Hepatocyte (in vitro differentiated cells): ENCODE measurements around the gene SYNGAP1. TPM values are rescaled to one million over a fixed set of nuclear protein-coding genes. Genes with fewer than 3 reads are reported as not detected.
"Not testable (repeated sequence)": the region's sequence is repeated elsewhere in the genome, so short reads cannot be mapped to it uniquely, and the experiment has no call there.

Source experiments
- DNase-seq: peaks from one replicate; pipeline ENCODE4 v3.0.0-alpha.2; 2016; ENCODE audit warnings: low spot score
- H2AFZ ChIP-seq: fragments of 200-600 bp; sonication (generic); 2 replicates; pipeline ENCODE4 v1.6.0; 2016; ENCODE audit warnings: antibody characterized with exemption, mild to moderate bottlenecking
- H3K27ac ChIP-seq: fragments of 200-600 bp; sonication (generic); 2 replicates; pipeline ENCODE4 v1.5.1; 2016; ENCODE audit warnings: mild to moderate bottlenecking
- H3K27me3 ChIP-seq: fragments of 200-600 bp; sonication (generic); 2 replicates; pipeline ENCODE4 v1.6.1; 2016
- H3K36me3 ChIP-seq: fragments of 200-600 bp; sonication (generic); replicated peaks from 2 replicates; pipeline ENCODE4 v1.5.1; 2016; ENCODE audit warnings: low read depth; ENCODE audit not compliant: insufficient read depth
- H3K4me1 ChIP-seq: fragments of 200-600 bp; sonication (generic); 2 replicates; pipeline ENCODE4 v1.5.1; 2016; ENCODE audit warnings: mild to moderate bottlenecking, moderate library complexity; ENCODE audit not compliant: insufficient read depth
- H3K4me2 ChIP-seq: fragments of 200-600 bp; sonication (generic); 2 replicates; pipeline ENCODE4 v1.6.0; 2016
- H3K4me3 ChIP-seq: fragments of 200-600 bp; sonication (generic); 2 replicates; pipeline ENCODE4 v1.5.1; 2016; ENCODE audit warnings: mild to moderate bottlenecking
- H3K79me2 ChIP-seq: fragments of 200-600 bp; sonication (generic); 2 replicates; pipeline ENCODE4 v1.6.0; 2017; ENCODE audit warnings: mild to moderate bottlenecking
- H3K9me2 ChIP-seq: fragments of 200-600 bp; sonication (generic); replicated peaks from 2 replicates; pipeline ENCODE4 v1.6.0; 2017; ENCODE audit warnings: mild to moderate bottlenecking; ENCODE audit not compliant: insufficient read depth
- H3K9me3 ChIP-seq: fragments of 200-600 bp; sonication (generic); 2 replicates; pipeline ENCODE4 v1.5.1; 2016; ENCODE audit warnings: low read depth, mild to moderate bottlenecking
- H4K20me1 ChIP-seq: fragments of 200-600 bp; sonication (generic); 2 replicates; pipeline ENCODE4 v1.6.0; 2016; ENCODE audit warnings: mild to moderate bottlenecking; ENCODE audit not compliant: insufficient read depth, poor library complexity, severe bottlenecking
- CTCF ChIP-seq: fragments of 200-600 bp; sonication (generic); IDR thresholded peaks from 2 replicates; pipeline ENCODE4 v1.5.1; 2016; ENCODE audit warnings: antibody characterized with exemption, mild to moderate bottlenecking; ENCODE audit not compliant: poor library complexity
- EZH2 ChIP-seq: fragments of 200-600 bp; sonication (generic); IDR thresholded peaks from 2 replicates; pipeline ENCODE4 v1.6.1; 2016; ENCODE audit warnings: antibody characterized with exemption, mild to moderate bottlenecking, borderline replicate concordance
- EZH2phosphoT487 ChIP-seq: fragments of 200-600 bp; sonication (generic); IDR thresholded peaks from one replicate; pipeline ENCODE4 v1.6.1; 2018; ENCODE audit warnings: antibody characterized with exemption, mild to moderate bottlenecking, low read depth, moderate library complexity; ENCODE audit not compliant: unreplicated experiment, severe bottlenecking
- WGBS: methylation state at CpG from one replicate; pipeline ENCODE4 v1.1.6; 2016; ENCODE audit warnings: low lambda C conversion rate; ENCODE audit errors: missing lambda C conversion rate; 5-methylcytosine and 5-hydroxymethylcytosine counted together
- polyA plus RNA-seq: library from polyadenylated mRNA; unstranded; fragments of >200 nt; fragmentation: Nextera tagmentation; extraction: Ambion mirVana; gene quantifications from 2 replicates; pipeline ENCODE4 v1.2.1, GENCODE V29; 2016
- total RNA-seq: library from RNA; depleted of rRNA; stranded (reverse); fragments of >200 nt; gene quantifications from 2 replicates; pipeline ENCODE4 v1.2.3, GENCODE V29; 2014

Gene SYNGAP1
- total and polyA plus RNA-seq, 2 experiments from 2014 or later, result 5.7 to 6.6 TPM

- no peaks in the 10 kb centered on the region for H3K27me3 ChIP-seq
- no peaks in the 10 kb centered on the region for H3K9me2 ChIP-seq
- TF ChIP-seq CTCF (no peak), EZH2 (no peak)
- no peak overlapping the region for H2AFZ ChIP-seq
- H3K27ac ChIP-seq, result no peak overlapping the region
- H3K4me3 ChIP-seq, result no peak overlapping the region
- no peaks in the 10 kb centered on the region for H3K4me1 ChIP-seq
- H3K4me2 ChIP-seq, result no peak overlapping the region
- no peaks in the 10 kb centered on the region for H4K20me1 ChIP-seq
- H3K9me3 ChIP-seq, result no peaks in the 10 kb centered on the region
- H3K36me3 ChIP-seq, result no peaks in the 10 kb centered on the region
- no peak for DNase-seq
- WGBS, result 80% methylated on average over 1 of the region's 1 CpG
- peaks cover 58% of the 10 kb centered on the region for H3K79me2 ChIP-seq
These were observed 22.3 kb upstream of the SYNGAP1 start for GRCh38 chr6:33397541-33397940.

- H3K9me3 ChIP-seq, H3K4me3 ChIP-seq, DNase-seq, H3K4me1 ChIP-seq, H3K9me2 ChIP-seq, H3K4me2 ChIP-seq, H2AFZ ChIP-seq, H4K20me1 ChIP-seq, H3K27ac ChIP-seq, H3K36me3 ChIP-seq, H3K27me3 ChIP-seq: not testable (repeated sequence)
- WGBS, result 93% methylated on average over 3 of the region's 3 CpGs
- H3K79me2 ChIP-seq, result peaks cover 48% of the 10 kb centered on the region
These were observed 21.3 kb upstream of the SYNGAP1 start for GRCh38 chr6:33398601-33399000.

- not testable (repeated sequence) for H3K9me3 ChIP-seq, H4K20me1 ChIP-seq, H3K9me2 ChIP-seq, H3K27me3 ChIP-seq, H3K4me2 ChIP-seq, H3K4me1 ChIP-seq, H3K4me3 ChIP-seq, DNase-seq, H3K27ac ChIP-seq, H3K36me3 ChIP-seq, H2AFZ ChIP-seq
- WGBS, result over 99% methylated on average over 6 of the region's 6 CpGs
- peaks cover 35% of the 10 kb centered on the region for H3K79me2 ChIP-seq
These were observed 20.0 kb upstream of the SYNGAP1 start for GRCh38 chr6:33399881-33400280.

- Histone ChIP-seq H3K27me3 (no peaks in the 10 kb centered on the region), H3K79me2 (no peaks in the 10 kb centered on the region), H2AFZ (no peak overlapping the region), H3K4me2 (no peak overlapping the region), H3K27ac (no peak overlapping the region), H3K4me3 (no peak overlapping the region), H3K4me1 (no peaks in the 10 kb centered on the region), H4K20me1 (no peaks in the 10 kb centered on the region), H3K36me3 (no peaks in the 10 kb centered on the region), H3K9me3 (no peaks in the 10 kb centered on the region), H3K9me2 (no peaks in the 10 kb centered on the region)
- TF ChIP-seq EZH2 (no peak), EZH2phosphoT487 (no peak), CTCF (no peak)
- 97% methylated on average over 17 of the region's 17 CpGs for WGBS
- DNase-seq, result no peak
These were observed 15.0 kb upstream of the SYNGAP1 start for GRCh38 chr6:33404884-33405283.
